ENCODE measurements around the gene UVSSA.

Gene UVSSA

DNA sequence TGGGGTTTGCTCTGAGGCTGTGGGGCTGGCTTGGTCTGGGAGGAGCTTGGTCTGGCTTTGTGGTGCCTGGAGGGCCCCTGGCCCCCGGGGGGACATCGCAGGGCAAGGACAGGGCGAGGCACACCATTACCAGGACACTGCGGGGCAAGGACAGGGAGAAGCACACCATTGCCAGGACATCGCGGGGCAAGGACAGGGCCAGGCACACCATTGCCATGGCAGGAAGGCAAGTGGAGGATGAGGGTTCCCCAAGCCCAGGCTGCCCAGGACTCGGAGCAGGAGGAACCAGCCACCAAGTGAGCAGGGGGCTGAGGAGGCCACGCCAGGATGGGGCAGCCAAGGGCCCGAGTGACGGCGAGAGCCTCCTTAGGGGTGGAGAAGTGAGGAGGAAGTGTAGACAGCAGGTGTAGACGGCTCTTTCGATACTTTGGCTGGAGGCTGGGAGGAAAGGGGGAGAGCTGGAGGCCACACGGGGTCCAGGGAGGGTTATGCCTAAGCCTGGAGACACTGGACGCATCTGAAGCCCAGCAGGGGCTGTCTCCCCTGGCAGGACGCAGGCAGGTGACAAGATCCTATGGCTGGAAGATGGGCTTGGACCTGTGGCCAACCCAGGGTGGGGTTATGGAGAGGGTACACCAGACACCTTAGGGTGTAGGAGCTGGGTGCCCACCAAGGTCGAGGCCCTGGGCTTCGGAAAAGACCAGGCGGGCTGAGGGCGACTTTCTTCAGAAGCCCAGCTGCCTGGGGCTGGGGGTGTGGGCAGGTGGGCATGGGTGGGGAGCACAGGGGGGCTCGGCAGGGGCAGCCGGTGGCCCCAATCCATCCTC, 51.9 kb downstream of the UVSSA start:
- DNase-seq, result no peak

DNA sequence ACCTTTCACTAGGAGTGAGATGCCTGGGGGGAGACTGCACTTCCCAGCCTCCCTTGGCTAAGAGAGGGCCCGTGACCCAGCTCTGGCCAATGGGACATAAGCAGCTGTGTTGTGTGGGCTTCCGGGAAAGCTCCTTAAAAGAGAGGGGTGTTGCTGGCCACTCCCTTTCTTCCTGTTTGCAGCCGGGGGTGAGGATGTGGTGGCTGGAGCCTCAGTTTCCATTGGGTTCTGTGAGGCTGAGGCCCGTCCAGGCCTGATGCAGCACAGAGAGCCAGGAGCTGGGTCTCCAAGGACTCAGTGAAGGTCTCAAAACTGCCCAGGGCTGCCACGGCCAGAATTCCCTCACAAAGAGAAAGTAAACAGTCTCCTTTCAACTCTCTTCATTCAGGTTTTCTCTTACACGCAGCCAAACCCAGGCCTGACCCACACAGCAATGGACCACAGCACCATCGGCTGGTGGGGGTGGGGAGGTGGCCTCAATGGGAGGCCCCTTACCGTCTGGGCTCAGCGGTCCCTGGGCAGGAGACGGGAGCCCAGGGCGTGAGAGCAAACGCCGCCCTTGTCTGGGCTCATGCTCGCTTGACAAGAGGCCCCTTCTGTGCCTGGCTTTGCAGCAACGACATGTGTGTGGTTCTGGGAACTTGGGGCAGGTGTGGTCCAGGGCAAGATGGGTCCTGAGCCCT, 52.6 kb downstream of the UVSSA start:
- DNase-seq, result no peak

DNA sequence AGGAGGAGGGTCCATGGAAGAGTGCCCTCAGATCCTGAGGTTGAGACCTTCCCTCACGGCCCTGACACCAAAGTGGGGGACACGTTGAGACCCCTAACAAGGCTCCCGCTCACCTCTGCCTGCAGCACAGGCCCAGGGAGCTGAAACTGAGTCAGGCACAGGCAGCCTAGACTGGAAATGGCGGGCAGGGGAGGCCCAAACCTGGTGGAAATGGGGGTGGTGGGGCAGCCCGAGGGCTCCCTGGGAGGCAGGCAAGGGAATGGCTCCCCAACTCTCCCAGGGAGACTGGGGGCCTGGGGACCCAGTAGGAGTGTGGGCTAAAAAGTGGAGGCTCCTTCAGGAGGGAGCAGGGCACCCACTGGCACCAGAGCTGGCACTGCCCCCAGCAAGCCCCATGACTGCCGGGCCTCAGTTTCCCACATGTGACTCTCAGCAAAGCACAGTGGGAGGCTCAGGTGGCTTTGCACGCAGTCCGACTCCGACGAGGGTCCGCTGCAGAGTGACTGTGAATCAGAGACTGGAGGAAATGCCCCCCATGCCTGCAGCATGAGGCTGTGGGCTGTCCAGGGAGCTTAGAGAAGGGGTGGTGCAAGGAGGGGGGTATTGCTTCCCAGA, 53.3 kb downstream of the UVSSA start:
- no peak for DNase-seq

DNA sequence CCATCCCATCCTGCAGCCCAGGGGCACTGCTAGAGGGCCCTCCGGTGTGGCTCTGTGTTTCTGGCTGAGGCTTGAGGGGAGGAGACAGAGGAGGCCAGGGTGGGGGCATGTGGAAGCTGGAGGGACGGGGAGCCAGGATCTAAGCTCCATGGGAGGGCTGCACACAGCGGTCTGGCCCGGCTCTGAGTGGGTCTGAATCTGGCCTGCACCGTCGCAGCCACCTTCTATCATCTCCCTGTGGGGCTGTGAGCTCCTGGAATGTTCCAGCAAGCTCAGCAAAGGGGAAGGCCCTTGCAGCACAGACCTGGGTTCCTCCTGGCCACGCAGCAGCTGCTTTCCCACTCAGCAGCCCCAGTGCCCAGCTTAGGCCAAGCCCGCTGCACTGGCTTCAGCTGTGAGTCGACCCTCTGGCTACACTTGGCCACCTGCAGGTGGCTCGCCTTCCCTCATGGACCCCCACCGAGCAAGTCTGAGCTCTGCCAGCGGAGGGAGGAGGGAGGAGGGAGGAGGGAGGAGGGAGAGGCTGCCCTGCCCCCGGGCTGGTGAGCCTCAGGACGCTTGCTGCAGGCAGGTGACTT, 53.9 kb downstream of the UVSSA start:
- no peak for DNase-seq

DNA sequence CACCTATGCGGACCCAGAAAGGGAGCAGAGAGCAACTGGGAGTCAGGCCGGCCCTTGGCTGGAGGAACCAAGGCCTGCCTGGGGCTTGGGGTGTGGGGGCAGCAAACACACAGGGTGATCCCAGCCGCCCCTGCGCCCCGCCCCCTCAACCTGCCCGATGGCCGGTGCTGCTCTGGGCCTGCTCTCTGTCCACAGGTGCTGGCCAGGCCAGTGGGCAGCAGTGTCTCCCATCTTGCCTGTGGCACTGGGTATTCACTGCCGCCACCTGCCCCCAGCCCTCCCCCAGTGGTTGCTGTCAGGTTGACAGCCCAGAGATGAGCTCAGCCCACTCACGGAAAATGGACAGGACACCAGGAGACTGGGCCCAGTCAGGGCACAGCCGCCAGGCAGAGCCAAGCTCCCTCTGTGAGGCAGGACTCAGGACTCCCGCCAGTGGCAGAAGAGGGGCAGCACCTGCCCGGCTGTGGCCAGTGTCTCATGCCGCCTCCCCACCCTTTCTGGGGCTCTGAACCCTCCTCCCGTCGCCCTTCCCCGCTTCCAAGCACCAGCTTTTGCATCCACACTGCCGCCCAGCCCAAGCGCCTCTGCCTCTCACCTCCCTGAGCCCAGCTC, 54.5 kb downstream of the UVSSA start:
- no peak for DNase-seq

DNA sequence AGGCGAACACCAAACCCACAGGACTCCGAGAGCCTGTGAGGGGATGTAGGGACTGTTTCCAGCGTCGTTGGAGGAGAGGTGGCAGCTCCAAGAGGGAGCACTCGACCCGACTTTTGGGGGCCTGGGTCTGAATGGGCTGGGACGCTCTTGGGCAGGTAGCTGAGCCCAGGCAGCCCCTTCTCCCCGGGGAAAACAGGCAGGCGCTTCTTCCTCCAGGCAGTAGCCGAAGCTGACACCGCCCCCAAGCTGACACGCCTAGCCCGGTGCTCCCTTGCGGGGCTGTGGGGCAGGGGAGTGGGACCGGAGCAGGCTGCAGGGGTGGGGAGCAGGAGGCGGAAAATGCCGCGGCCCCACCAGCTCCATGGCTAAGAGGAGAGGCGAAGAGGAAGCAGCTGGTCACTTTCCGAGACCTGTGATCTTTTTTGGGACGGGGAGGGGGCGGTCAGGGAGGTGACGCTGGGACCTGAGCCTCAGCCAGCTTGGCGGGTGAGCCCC, 55.1 kb downstream of the UVSSA start:
- no peak for DNase-seq

DNA sequence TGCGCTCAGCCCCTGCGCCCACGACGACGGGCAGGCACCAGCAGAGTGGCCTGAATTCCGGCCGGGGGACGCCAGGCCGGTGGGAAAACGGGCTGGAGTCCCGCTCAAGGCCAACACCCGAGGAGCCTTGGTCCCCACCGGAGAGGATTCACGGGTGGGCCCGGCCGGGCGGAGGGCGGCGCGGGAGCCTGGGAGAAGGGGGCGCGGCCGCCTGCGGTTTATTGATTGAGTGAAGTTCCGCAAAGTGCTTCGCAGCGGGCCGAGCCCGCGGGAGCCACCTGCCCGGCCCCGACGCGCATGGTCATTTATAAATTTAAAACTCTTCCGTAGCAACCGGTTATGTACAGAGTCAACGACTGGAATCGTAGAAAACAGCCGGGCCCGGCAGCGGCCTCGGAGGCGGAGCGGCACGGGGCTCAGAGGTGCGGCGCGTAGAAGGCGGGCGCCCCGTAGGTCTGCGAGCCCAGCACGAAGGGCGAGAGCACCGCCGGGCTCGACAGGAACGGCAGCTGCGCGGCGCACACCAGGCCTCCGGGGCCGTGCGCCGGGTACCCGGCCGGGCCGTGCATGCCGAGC, 55.6 kb downstream of the UVSSA start:
- no peak for DNase-seq

DNA sequence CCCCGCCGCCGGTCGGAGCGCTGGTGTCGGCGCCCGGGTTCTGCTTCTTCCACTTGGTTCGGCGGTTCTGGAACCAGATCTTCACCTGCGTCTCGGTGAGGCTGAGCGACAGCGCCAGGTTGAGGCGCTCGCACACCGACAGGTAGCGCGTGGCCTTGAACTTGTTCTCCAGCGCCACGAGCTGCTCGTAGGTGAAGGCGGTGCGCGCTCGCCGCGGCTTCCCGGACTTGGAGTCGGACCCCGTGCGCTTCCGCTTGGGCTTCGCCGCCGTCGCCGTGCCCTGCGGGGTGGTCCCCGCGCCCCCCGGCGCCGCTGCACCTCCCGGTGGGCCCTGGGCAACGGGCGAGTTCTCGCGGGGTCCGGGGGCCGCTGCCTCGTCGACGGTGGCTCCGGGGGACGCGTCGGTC, 56.2 kb downstream of the UVSSA start:
- no peak for DNase-seq

DNA sequence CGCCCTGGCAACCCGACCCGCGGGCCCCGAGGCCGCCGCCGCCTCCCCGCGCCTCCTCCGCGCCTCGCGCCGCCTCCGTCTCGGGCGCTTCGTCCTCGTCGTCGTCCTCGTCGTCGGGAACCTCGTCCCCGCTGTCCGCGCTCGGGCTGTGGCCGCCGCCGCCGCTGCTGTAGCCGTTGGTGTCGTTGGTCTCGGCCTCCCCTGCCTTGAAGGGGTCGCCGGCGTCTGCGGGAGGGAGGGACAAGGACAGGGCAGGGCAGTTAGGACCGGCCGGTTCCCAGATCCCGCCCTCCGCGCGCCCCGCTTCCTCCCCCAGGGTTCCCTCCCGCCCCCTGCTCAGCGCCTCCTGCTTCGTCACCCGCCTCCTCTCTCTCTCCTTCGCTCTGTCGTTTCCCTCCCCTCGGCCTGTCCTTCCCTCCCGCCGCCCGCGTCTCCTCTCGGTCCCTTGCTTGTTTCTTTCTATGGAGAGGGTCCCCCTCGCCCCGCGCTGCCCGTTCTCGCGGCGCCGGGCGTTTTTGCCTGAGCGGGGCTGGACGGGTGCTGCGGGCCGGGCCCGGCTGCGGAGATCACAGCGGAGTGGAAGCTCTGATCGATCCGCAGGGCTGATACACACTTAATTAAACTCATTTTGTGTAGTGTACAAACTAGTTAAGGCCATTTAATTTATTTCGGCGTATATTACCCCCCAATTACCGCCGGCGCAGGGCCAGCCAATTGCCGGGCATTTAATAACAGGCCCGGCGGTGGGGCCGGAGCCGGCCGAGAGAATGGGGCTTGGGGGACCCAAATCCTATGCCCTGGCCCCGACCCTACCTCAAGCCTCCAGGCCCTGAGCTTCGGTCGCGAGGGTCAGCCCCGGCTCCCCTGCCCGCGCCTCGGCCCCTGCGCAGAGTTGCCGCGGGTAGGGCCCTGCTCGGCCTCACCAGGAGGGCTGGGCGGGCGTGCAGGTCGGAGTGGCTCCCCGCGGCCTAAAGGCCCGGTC, 56.9 kb downstream of the UVSSA start:
- DNase-seq, result peak in 1 of 2 experiments; percentile 21

GRCh38 chr4:1404573-1405253, 57.7 kb downstream of the UVSSA start:
- DNase-seq, result no peak

GRCh38 chr4:1405254-1405635, 58.2 kb downstream of the UVSSA start:
- no peak for DNase-seq

DNA sequence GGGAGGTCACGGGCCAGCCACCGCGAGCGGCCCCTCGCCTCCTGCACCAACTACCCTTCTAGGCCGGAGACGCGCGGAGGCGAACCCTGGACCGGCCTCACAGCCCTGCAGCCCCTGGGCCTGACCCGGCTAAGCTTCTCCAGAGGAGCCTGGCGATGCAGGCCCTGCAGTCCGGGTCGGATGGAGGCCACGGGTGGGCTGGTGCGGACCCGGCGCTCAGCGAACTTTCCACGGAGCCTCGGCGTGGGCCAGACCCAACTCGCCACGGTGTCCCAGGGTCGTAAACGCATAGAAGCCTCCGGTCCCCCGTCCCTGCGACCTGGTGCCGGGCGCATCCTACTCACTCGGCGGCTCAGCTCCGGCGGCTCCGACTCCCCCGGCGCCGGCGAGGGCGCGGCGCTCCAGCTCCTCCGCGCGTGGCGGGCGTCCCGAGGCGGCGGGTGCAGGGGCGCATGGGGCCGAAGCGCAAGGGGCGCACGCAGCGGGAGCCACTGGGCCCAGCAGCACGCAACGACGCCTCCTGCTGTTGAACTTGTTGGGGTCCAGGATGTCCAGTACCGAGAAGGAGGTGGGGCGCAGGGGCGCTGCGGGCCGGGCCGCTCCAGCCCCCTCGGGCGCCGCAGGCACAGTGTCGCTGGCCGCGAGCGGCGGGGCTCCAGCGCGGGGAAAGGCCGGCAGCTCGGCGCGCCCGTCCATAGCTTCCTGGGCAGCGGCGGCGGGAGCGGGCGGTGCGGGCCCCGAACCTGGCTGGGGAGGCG, 58.8 kb downstream of the UVSSA start:
- DNase-seq, result no peak

DNA sequence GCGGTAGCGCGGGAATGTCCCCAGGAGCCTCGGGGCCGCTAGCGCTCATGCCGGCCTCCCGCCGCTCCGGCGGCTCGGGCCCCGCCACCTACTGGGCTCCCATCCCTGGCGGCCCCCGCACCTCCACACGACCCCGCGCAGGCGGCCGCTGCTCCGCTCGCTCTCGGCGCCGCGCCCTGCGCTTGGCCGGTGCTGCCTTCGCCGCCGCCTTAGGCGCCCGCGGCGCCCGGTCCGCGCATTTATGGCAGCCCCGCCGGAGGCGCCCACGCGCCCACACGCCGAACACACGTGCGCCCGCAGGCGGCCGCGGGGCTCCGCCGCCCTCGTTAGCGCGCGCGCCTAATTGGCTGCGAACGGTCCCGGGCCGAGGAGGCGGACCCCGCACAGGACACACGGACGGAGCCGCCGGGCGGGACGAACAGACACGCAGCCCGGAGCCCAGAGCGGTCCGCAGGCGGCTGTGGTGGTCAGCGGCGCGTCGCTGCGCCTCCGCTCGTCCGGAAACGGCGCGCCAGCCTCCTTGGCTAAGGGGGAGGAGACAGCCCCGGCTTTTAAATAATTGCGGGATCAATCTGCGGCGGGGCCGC, 59.5 kb downstream of the UVSSA start, which contains the start of gene NKX1-1:
Gene NKX1-1, minus strand, starts transcription at position 49 of the 587 bp plus-strand sequence. Its CDS starts 0 bp downstream, at position 49.
- DNase-seq, result no peak

GRCh38 chr4:1406981-1407656, 60.1 kb downstream of the UVSSA start:
- DNase-seq, result no peak

DNA sequence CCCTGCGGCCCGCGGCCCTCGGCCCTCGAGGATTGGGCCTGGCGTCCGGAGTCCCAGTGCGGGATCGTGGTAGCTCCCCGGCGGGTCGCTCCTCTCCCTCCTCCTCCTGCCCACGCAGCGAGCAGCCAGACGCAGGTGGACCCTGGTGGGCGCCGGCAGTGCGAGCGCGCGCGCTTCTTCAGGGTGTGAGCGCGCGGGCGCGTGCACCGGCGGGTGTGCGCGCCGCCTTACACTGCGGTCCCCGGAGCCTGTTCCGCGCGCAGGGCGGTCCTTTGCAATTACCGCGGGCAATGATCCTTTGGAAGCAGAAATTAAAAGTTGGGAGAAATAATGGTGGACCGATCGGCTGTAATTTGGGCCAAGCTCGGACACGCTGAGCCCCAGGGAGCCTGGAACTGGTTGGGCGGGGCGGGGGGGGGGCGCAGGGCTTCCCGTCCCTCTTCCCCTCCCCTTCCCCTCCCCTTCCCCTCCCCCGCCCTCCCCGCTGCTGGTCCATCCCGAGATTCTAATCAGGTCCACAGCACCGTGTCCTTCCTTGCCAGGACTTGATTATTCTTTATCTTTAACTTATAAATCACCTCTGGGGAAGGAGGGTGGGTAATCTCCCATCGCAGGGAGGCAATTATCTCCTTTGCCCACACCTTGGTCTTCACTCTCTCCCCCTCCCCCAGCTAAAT, 60.8 kb downstream of the UVSSA start:
- DNase-seq, result no peak

- DNase-seq, result no peak
Observed at GRCh38 chr4:1408418-1408817, 61.4 kb downstream of the UVSSA start.

DNA sequence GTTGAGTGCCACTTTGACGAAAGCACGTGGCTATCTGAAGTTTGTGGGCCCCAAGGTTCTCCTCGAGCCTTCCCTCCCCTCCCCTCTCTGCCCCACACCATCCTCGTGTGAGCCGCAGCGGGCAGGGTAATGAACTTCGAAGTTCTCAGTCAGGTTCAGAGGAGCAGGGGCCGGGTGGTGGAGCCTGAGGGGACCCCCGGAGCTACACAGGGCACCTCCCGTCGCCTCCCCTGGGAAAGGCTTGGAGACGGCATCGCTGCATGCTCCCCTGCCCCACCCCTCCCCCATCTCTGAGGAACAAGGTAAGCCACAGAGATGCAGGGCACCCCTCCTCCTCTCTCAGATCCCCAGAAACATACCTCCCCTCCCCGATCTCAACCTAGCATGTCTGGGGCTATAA, 62.1 kb downstream of the UVSSA start:
- DNase-seq, result no peak

All from activated CD4-positive, alpha-beta T cell treated with anti-CD3 and anti-CD28 coated beads, Interleukin-2, amount 50 U/mL, for 48 hours (primary cell).